HG03060 (cell line): Measurements from ENCODE around the gene CSTPP1.
"Not testable (repeated sequence)": the region's sequence is repeated elsewhere in the genome, so short reads cannot be mapped to it uniquely, and the experiment has no call there.

ENCODE experiments used
- ATAC-seq: cut with Tn5 transposase; IDR thresholded peaks from one replicate; pipeline ENCODE4 v1.9.1; 2021; ENCODE audit warnings: low read depth, moderate number of reproducible peaks; ENCODE audit not compliant: unreplicated experiment

CSTPP1 gene

GRCh38 chr11:47033439-47033838 lies 96.9 kb downstream of the CSTPP1 start:
- no peak for ATAC-seq

- ATAC-seq = no peak
Measured at GRCh38 chr11:47034091-47034490, 97.5 kb downstream of the CSTPP1 start.

- ATAC-seq = no peak
Measured at GRCh38 chr11:47035108-47035507, 98.5 kb downstream of the CSTPP1 start.

- ATAC-seq = no peak
Measured at GRCh38 chr11:47044119-47044518, 107.6 kb downstream of the CSTPP1 start.

- no peak for ATAC-seq
Measured at GRCh38 chr11:47047972-47048371, 111.4 kb downstream of the CSTPP1 start.

- ATAC-seq = no peak
Measured at GRCh38 chr11:47050284-47050683, 113.7 kb downstream of the CSTPP1 start.

GRCh38 chr11:47051217-47051616 lies 114.7 kb downstream of the CSTPP1 start:
- ATAC-seq = no peak

- no peak for ATAC-seq
Measured at GRCh38 chr11:47052165-47052564, 115.6 kb downstream of the CSTPP1 start.

GRCh38 chr11:47052576-47052975 lies 116.0 kb downstream of the CSTPP1 start:
- ATAC-seq = no peak

- no peak for ATAC-seq
Measured at GRCh38 chr11:47055534-47055933, 119.0 kb downstream of the CSTPP1 start.

GRCh38 chr11:47056261-47056915 lies 119.8 kb downstream of the CSTPP1 start:
- no peak for ATAC-seq

- ATAC-seq = no peak
Measured at GRCh38 chr11:47057365-47057764, 120.8 kb downstream of the CSTPP1 start.

GRCh38 chr11:47060807-47061206 lies 124.2 kb downstream of the CSTPP1 start:
- ATAC-seq = no peak

GRCh38 chr11:47061429-47062178 lies 125.0 kb downstream of the CSTPP1 start:
- ATAC-seq = no peak

- ATAC-seq = no peak
Measured at GRCh38 chr11:47062736-47063135, 126.2 kb downstream of the CSTPP1 start.

- ATAC-seq = no peak
Measured at GRCh38 chr11:47067401-47067800, 130.8 kb downstream of the CSTPP1 start.

GRCh38 chr11:47070769-47071168 lies 134.2 kb downstream of the CSTPP1 start:
- no peak for ATAC-seq

GRCh38 chr11:47071341-47071740 lies 134.8 kb downstream of the CSTPP1 start:
- no peak for ATAC-seq

- no peak for ATAC-seq
Measured at GRCh38 chr11:47071791-47072261, 135.3 kb downstream of the CSTPP1 start.

- ATAC-seq = no peak
Measured at GRCh38 chr11:47078751-47079521, 142.4 kb downstream of the CSTPP1 start.

- not testable (repeated sequence) for ATAC-seq
Measured at GRCh38 chr11:47080775-47081174, 144.2 kb downstream of the CSTPP1 start.
